ENCODE results near the gene SART1.
"Not testable (repeated sequence)": the region's sequence is repeated elsewhere in the genome, so short reads cannot be mapped to it uniquely, and the experiment has no call there.

The SART1 gene

DNA sequence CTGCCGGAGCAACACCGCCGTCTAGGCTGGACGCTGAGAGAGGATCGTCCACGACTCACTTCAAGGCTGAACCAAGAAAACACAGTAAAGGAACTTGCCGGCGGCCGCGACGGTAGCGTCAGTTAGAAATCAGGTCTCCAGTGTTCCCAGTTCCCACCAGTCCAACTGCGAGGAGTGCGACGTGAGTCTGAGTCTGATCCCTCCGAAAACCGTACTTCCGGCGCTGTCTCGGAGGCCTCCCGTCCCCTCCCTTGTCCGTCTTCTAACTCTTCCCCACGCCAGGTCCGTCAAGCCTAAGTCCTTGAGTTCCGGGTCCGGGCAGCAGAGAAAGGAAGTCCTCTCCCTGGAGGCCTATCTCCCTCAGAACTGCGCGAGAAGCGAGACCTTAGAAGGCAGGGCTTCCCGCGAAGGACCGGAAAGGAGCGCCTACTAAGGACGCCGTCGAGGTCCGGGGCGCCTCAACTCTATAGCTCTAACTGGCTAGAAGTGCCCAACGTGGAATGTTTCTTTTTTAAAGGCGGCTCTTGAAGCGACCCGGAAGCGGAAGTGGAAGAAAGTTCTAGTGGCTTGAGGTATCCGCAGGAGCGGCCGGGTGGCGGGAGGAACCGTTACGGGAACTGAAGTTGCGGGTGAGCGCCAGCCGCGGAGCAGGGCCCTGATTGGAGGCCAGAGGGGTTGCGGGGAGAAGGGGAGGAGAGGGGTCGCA is 40.6 kb downstream of the SART1 start, which contains the start of the genes BANF1 and EIF1AD:
Gene BANF1 (plus strand): TSS at position 562 of the 706 bp plus-strand sequence. CDS start 748 bp downstream, outside the sequence.
Gene EIF1AD (minus strand): TSS at position 216 of the 706 bp plus-strand sequence. CDS start 1,768 bp downstream, outside the sequence.
- DNase-seq (ENCODE audit: low spot score): peak; percentile 95

DNA sequence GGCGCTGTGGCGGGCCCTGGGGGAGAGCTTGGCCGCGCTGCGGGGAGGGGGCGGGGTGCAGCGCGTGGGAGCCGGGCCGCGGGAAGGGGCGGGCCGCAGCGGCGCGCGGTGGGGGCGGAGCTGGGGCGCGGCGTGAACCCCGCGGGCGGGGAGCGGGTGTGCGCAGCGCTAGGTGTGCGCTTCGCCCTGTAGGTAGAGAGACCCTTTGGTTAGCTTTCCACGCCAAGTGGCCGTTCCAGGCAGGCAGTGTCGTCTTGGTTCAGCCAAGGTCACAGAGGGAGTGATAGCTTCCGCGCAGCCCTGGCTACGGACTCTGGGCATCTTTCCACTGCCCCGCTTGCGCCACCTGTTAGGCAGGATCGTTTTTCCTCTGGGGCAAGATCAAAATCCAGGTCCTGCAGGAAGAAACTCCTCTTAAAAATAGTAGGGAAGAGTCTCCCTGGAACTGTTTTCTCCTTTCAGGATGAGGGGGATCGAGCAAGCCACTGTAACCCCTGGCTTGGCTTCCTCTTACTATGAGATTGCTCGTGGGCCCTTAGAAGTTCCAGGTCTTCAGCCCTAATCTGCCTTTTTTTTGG is 41.2 kb downstream of the SART1 start:
- no peak for DNase-seq (ENCODE audit: low spot score)

DNA sequence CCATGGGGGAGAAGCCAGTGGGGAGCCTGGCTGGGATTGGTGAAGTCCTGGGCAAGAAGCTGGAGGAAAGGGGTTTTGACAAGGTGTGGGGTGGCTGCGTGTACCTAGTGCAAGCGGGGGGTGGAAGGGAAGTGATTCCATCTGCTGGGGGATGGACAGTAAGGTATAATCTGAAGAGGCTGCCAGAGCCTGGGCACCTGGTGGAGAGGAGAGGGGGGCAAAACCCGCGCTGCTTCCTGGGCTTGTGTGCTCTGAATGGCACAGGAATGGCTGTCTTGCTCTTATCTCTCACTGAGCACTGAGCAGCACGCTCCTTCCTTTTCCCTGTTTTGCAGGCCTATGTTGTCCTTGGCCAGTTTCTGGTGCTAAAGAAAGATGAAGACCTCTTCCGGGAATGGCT is 41.8 kb downstream of the SART1 start:
- DNase-seq (ENCODE audit: low spot score): no peak

- DNase-seq (ENCODE audit: low spot score): no peak
Observed at GRCh38 chr11:66004186-66004585, 42.7 kb downstream of the SART1 start.

- no peak for DNase-seq (ENCODE audit: low spot score)
Observed at GRCh38 chr11:66006134-66006890, 44.8 kb downstream of the SART1 start.

DNA sequence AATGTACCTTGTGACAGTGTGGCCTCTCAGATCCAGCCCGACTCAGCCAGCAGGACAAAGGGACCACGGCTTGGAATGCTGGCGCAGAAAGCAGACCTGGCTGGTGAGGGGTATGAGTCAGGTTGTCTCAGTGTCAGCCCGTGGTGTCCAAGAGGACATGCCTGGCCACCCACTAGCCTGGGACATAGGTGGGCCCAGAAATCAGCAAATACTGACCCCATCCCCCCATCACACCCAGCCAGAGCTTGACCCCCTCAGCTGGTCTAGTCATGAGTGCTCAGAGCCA is 45.3 kb downstream of the SART1 start:
- no peak for DNase-seq (ENCODE audit: low spot score)

DNA sequence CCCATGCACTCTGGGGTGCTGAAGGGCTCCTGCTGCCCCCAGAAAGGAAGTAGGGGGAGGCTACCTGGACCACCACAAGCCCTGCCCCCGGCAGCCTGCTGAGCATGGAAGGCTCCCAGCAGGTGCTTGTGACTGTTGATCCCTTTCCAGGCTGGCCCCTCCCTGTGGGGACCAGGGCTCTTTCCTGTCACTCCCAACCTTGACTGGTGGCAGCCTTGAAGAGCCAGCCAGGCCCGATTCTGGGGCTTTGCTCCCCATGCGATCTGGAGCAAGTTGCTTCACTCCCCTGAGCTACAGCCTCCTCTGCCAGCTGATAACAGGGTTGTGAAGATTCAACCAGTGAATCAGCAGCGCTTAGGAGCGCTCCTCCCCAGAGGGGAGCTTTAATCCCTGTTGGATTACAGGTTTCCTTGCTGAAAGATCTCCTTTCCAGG is 45.7 kb downstream of the SART1 start:
- DNase-seq (ENCODE audit: low spot score): no peak

DNA sequence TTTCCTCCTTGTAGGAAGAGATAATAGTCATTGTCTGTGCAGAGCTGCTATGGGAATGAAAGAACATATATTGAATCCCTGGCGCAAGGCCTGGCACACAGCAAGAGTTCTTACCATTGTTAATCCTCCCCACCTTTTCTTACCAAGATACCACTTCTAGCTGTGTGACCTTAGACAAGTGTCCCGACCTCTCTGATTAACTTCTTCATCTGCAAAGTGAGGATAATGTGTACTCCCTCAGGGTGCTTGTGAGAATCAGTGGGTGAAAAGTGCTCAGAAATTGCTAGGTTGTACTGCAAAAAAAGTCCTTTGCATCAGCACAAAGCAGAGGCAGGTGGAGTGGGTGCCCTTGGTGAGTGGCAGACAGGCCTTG is 46.5 kb downstream of the SART1 start:
- no peak for DNase-seq (ENCODE audit: low spot score)

- no peak for DNase-seq (ENCODE audit: low spot score)
Observed at GRCh38 chr11:66008468-66009101, 47.1 kb downstream of the SART1 start.

GRCh38 chr11:66010036-66010435 is 48.5 kb downstream of the SART1 start:
- not testable (repeated sequence) for DNase-seq (ENCODE audit: low spot score)

GRCh38 chr11:66011239-66011784 is 49.8 kb downstream of the SART1 start:
- no peak for DNase-seq (ENCODE audit: low spot score)

DNA sequence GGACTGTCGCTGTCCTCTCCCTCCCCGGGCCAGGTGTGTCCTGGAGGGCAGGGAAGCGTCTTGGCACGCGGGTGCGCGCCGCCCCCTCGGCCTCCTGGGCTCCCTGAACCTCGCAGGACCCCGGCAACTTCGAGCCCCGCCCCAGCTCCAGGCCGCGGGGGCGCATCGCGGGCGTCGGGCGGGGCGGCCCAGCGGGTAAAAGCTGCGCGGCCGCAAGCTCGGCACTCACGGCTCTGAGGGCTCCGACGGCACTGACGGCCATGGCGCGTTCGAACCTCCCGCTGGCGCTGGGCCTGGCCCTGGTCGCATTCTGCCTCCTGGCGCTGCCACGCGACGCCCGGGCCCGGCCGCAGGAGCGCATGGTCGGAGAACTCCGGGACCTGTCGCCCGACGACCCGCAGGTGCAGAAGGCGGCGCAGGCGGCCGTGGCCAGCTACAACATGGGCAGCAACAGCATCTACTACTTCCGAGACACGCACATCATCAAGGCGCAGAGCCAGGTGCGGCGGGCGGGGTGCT is 50.3 kb downstream of the SART1 start, which contains the start of gene CST6:
Gene CST6 (plus strand): TSS at position 224 of the 519 bp plus-strand sequence. CDS start 37 bp downstream, at position 261.
- no peak for DNase-seq (ENCODE audit: low spot score)

GRCh38 chr11:66012371-66012945 is 50.9 kb downstream of the SART1 start:
- no peak for DNase-seq (ENCODE audit: low spot score)

DNA sequence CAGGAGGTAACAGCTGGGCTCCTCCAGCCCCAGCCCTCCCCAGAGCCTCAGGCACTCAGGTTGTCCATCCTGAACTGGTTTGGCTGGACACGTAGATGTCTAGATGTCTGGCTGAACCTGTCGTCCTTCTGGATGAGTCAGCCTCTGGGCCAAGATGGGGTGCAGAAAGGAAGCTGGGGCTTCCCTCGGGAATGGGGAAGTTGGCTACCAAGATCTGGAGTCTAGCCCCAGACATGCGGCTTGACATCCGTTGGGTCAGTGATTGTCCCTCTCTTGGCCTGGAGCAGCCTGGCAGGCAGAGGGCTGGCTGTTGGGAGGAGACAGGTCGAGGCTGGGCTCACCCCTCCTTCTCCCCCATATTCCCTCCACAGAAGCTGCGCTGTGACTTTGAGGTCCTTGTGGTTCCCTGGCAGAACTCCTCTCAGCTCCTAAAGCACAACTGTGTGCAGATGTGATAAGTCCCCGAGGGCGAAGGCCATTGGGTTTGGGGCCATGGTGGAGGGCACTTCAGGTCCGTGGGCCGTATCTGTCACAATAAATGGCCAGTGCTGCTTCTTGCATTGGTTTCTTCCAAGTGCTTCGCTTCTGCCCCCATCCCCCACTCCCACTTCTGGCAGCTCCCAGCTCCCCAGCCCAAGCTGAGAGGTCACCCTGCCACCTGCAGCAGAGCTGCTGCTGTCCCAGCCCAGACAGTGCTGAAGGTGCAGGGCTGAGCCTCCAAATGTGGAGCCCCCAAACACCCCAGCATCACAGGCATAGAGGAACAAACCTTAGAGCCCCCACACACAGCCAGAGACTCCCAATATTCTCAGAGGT is 51.6 kb downstream of the SART1 start:
- no peak for DNase-seq (ENCODE audit: low spot score)

- DNase-seq (ENCODE audit: low spot score): no peak
Observed at GRCh38 chr11:66013762-66014100, 52.2 kb downstream of the SART1 start.

GRCh38 chr11:66014804-66015453 is 53.4 kb downstream of the SART1 start:
- DNase-seq (ENCODE audit: low spot score): no peak

GRCh38 chr11:66015454-66015881 is 53.9 kb downstream of the SART1 start:
- no peak for DNase-seq (ENCODE audit: low spot score)

GRCh38 chr11:66015936-66016792 is 54.6 kb downstream of the SART1 start:
- no peak for DNase-seq (ENCODE audit: low spot score)

DNA sequence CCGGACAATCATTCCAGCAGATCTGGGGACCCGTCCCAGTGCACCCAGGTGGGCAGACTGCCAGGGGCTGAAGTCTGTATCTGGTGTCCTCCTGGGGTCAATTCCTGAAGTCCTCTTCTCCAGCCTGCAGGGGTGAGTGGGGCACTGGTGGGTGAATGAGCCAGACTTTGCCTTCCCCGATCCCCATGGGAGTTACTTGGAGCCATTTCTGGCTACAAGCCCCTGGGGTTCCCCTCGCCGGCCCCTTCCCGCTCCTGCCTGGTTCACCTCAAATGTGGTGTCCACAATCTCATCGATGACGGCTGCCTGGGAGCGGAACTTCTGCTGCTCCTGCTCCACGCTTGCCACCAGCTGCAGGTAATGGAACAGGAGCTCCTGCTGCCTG is 55.3 kb downstream of the SART1 start:
- no peak for DNase-seq (ENCODE audit: low spot score)

Data from globus pallidus (tissue), 1 donor.